MCF 10A (cell line): Measurements from ENCODE around the gene KMT2D. TPM values are rescaled to one million over a fixed set of nuclear protein-coding genes. Genes with fewer than 3 reads are reported as not detected.

Experiments used
- BruUV-seq: library from RNA; stranded (reverse); fragments of 400-500 nt; replicated peaks from 2 replicates; lab custom pipeline; 2021; lab: Mats Ljungman, UMichigan
- CTCF ChIA-PET: fragments of 300-600 bp; sonication (Branson Sonifier 250); formaldehyde crosslinking; extraction: SDS; loops from one replicate; lab custom pipeline; 2021; ENCODE audit warnings: antibody characterized with exemption, inconsistent platforms; lab: Yijun Ruan, JAX
- POLR2A ChIA-PET: fragments of 300-600, 350-650 bp; sonication (Branson Sonifier 250); formaldehyde crosslinking; extraction: SDS; loops from one replicate; lab custom pipeline; 2020; ENCODE audit warnings: antibody characterized with exemption, inconsistent platforms; lab: Yijun Ruan, JAX
- DNase-seq: peaks from one replicate; pipeline ENCODE4 v3.0.0-alpha.2; 2018; ENCODE audit not compliant: unreplicated experiment
- H3K27ac Mint-ChIP-seq: one replicate; pipeline ENCODE4 v1.8.0; 2022; ENCODE audit warnings: mild to moderate bottlenecking, low read depth, mixed read lengths; ENCODE audit not compliant: unreplicated experiment
- H3K27me3 Mint-ChIP-seq: one replicate; pipeline ENCODE4 v1.8.0; 2022; ENCODE audit warnings: mixed read lengths; ENCODE audit not compliant: insufficient read depth, unreplicated experiment
- H3K36me3 Mint-ChIP-seq: one replicate; pipeline ENCODE4 v1.8.0; 2022; ENCODE audit warnings: mild to moderate bottlenecking, moderate library complexity, mixed read lengths; ENCODE audit not compliant: insufficient read depth, unreplicated experiment
- H3K4me1 Mint-ChIP-seq: one replicate; pipeline ENCODE4 v1.8.0; 2022; ENCODE audit warnings: mixed read lengths; ENCODE audit not compliant: insufficient read depth, unreplicated experiment
- H3K4me3 Mint-ChIP-seq: one replicate; pipeline ENCODE4 v1.8.0; 2022; ENCODE audit warnings: mild to moderate bottlenecking, moderate library complexity, mixed read lengths; ENCODE audit not compliant: unreplicated experiment
- H3K9me3 Mint-ChIP-seq: one replicate; pipeline ENCODE4 v1.8.0; 2022; ENCODE audit warnings: mixed read lengths; ENCODE audit not compliant: unreplicated experiment
- intact Hi-C: fragments of 100-400 bp; cut with micrococcal nuclease; formaldehyde crosslinking; loops from 2 replicates; pipeline ENCODE4 v1.14.1; 2022
- total RNA-seq: library from RNA; stranded (reverse); gene quantifications from 2 replicates; pipeline ENCODE4 v1.2.3, GENCODE V29; 2022
- TF ChIP-seq, protein P1 (sequence below): fragments of 200-600 bp; IDR thresholded peaks from one replicate; pipeline ENCODE4 v1.8.0; 2022; ENCODE audit warnings: antibody characterized with exemption, mild to moderate bottlenecking; ENCODE audit not compliant: unreplicated experiment

KMT2D gene
- total RNA-seq, 1 experiment from 2014 or later = 76.9 TPM

DNA sequence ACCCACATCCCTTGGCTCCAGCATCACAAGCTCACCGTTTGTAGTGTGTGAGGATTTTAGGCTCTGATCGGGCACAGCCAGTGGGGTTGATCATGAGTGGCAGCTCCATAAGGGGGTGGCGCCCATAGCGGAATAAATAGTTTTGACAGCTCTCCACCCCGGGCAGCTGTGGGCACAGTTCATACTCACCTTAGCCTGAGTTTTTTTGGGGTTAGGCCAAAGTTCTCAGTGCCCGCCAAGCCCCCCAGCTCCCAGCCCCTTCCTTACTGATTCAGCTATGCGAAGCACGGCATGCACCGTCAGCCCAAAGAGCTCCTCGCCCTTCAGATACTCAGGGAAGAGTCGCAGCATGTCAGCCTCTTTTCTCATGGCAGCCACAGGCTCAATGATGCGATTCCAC is 36.1 kb downstream of the KMT2D start:
- DNase-seq = no peak
- H3K4me1 Mint-ChIP-seq = peaks cover 3% of the 10 kb centered on the region
- TF ChIP-seq, protein P1, sequence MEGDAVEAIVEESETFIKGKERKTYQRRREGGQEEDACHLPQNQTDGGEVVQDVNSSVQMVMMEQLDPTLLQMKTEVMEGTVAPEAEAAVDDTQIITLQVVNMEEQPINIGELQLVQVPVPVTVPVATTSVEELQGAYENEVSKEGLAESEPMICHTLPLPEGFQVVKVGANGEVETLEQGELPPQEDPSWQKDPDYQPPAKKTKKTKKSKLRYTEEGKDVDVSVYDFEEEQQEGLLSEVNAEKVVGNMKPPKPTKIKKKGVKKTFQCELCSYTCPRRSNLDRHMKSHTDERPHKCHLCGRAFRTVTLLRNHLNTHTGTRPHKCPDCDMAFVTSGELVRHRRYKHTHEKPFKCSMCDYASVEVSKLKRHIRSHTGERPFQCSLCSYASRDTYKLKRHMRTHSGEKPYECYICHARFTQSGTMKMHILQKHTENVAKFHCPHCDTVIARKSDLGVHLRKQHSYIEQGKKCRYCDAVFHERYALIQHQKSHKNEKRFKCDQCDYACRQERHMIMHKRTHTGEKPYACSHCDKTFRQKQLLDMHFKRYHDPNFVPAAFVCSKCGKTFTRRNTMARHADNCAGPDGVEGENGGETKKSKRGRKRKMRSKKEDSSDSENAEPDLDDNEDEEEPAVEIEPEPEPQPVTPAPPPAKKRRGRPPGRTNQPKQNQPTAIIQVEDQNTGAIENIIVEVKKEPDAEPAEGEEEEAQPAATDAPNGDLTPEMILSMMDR = no peak
- H3K36me3 Mint-ChIP-seq = peaks cover 79% of the 10 kb centered on the region
- no TSS peak for BruUV-seq
- H3K4me3 Mint-ChIP-seq = no peak overlapping the region
- CTCF ChIA-PET = no interaction called here
- intact Hi-C loops = no loop called here
- H3K27me3 Mint-ChIP-seq = no peaks in the 10 kb centered on the region
- no peak overlapping the region for H3K27ac Mint-ChIP-seq
- H3K9me3 Mint-ChIP-seq = no peaks in the 10 kb centered on the region
- POLR2A ChIA-PET = interaction anchor here (1.8 kb wide), 1 partner anchor 11 kb away, joined by 4 read pairs; no protein-coding TSS in a partner anchor

DNA sequence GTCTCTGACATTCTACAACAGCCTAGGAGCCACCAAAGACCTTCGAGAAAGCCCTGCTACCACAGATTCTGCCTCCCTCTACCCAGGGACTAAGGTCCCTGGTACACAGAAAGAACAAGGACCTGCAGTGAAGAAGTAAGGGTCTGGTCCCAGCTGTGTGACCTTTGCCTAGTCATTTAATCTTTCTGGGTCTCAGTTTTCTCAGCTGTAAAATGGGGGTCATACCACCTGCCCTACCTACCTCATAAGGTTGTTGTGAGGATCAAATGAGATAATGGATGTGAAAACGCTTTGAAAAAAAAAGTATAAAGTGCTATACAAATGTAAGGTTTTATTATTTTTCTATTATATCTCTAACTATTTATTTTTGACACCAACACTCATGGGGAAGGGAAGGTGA is 36.8 kb downstream of the KMT2D start:
- no peak for DNase-seq
- intact Hi-C loops = no loop called here

DNA sequence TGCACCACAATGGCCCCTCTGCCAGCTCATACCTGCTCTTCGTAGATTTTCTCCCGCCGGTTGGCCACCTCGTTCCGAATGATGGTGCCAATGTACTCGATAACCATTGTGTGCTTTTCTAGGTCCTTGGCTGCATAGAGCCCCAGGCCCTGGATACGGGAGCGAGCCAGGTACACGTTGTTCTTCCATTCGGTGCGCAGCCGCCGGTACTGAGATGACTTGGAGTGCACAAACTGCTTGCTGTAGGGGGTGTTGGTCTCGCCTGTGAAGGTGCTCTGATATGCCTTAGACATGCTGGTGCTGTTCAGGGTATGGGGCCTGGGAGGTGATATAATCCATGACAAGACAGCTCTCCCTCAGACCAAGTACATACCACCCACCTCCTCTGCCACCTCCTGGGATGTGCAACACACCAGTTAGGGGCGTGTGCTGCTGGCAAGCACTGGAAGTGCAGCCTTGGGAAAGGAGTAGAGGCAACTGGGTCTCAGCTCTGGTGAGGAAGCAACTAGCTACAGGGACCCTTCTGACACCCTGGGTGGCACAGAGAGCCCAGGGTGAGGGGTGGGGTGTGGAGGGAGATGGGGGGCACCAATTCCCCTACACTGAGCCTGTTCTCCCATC is 37.9 kb downstream of the KMT2D start:
- Mint-ChIP-seq H3K27me3 (no peaks in the 10 kb centered on the region), H3K36me3 (peaks cover 61% of the 10 kb centered on the region), H3K4me3 (no peak overlapping the region), H3K4me1 (peaks cover 3% of the 10 kb centered on the region), H3K9me3 (no peaks in the 10 kb centered on the region), H3K27ac (no peak overlapping the region)
- no TSS peak for BruUV-seq
- no peak for DNase-seq
- intact Hi-C loops = no loop called here
- TF ChIP-seq, protein P1 = no peak
- ChIA-PET POLR2A (interaction anchor here (0.7 kb wide), 1 partner anchor 16 kb away, joined by 3 read pairs; no protein-coding TSS in a partner anchor), CTCF (interaction anchor here (1.4 kb wide), 1 partner anchor 34 kb away, joined by 4 read pairs; no protein-coding TSS in a partner anchor)

More for the DNA sequence above, 36.8 kb downstream of the KMT2D start:
- Mint-ChIP-seq H3K27me3 (no peaks in the 10 kb centered on the region), H3K9me3 (no peaks in the 10 kb centered on the region), H3K4me3 (no peak overlapping the region), H3K27ac (no peak overlapping the region), H3K36me3 (peaks cover 72% of the 10 kb centered on the region), H3K4me1 (peaks cover 3% of the 10 kb centered on the region)
- ChIA-PET CTCF (interaction anchor here (1.4 kb wide), 1 partner anchor 35 kb away, joined by 4 read pairs; no protein-coding TSS in a partner anchor), POLR2A (interaction anchor here (1.8 kb wide), 1 partner anchor 10 kb away, joined by 4 read pairs; no protein-coding TSS in a partner anchor)
- TF ChIP-seq, protein P1 = no peak
- BruUV-seq = no TSS peak

GRCh38 chr12:49021292-49021915 is 39.2 kb downstream of the KMT2D start:
- TF ChIP-seq, protein P1 = no peak
- no peaks in the 10 kb centered on the region for H3K9me3 Mint-ChIP-seq
- H3K4me1 Mint-ChIP-seq = peaks cover 10% of the 10 kb centered on the region
- ChIA-PET CTCF (no interaction called here), POLR2A (interaction anchor here (0.6 to 1.0 kb wide), 2 partner anchors 13 to 112 kb away, joined by 3 read pairs; no protein-coding TSS in a partner anchor)
- no peak overlapping the region for H3K4me3 Mint-ChIP-seq
- no peak for DNase-seq
- no peak overlapping the region for H3K27ac Mint-ChIP-seq
- H3K27me3 Mint-ChIP-seq = no peaks in the 10 kb centered on the region
- intact Hi-C loops = no loop called here
- peaks cover 56% of the 10 kb centered on the region for H3K36me3 Mint-ChIP-seq
- no TSS peak for BruUV-seq
